Central memory CD4-positive, alpha-beta T cell (primary cell): ENCODE measurements around the gene TMEM108.
"Not testable (repeated sequence)": the region's sequence is repeated elsewhere in the genome, so short reads cannot be mapped to it uniquely, and the experiment has no call there.

ENCODE experiments used
- DNase-seq: peaks from one replicate; pipeline ENCODE4 v3.0.0; 2022
- total RNA-seq, 3 experiments: gene quantifications; one replicate each; lab custom pipeline; 2026; lab: John Stamatoyannopoulos, UW

The TMEM108 gene
- total RNA-seq: 0 to 0.04 (median 0) reads per million in 3 experiments

DNA sequence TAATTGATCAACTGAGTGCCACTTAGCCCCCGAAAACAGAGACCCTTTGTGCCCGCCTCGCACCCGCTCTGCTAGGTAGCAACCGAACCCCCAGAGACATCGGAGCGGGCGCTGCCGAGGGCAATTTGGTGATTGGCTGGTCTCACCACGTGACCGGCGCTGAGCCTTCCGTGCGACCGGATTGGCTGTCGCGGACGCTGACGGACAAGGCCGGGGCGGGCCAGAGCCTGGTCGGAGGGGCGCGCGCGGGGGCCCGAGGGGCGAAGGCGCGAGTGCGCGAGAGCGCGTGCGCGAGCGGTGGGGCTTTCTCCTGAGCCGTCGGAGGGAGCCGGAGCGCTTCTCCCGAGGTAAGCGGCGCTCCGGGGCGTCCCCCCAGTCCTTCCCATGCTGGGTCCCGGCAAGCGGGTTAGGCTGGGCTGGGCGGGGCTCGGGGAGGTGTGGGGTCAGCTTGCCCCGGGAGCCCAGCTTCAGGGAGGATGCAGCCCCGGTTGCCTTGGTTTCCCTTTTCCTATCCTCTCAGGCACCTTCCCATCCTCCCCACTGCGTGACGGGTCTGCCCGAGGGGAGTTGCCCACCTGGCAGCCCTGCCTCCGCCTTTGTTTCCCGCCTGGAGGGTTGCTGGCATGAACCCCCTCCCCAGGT, at the start of gene TMEM108:
TMEM108 (plus strand) TSS at position 303 of the 642 bp plus-strand sequence.
- DNase-seq: no peak

DNA sequence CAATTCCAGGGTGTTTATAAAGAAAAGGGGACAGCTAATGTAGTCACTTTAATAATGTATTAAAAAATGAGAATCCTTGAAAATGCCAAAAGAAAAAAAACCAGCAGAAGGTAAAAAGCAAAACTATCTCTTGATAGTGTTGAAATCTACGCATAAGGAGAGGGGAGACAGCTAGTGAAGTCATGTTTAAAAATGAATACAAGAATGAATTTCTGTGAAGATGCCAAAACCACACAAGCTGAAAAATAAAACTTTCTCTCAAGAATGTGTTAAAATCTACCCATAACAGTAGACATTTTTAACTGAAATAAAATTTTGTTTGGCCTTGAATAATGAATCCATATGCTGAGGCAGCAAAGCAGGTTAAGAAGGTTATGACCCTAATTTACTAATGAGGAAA, 42.2 kb upstream of the TMEM108 start:
- DNase-seq: no peak

GRCh38 chr3:132997404-132998185, 40.6 kb upstream of the TMEM108 start:
- no peak for DNase-seq

DNA sequence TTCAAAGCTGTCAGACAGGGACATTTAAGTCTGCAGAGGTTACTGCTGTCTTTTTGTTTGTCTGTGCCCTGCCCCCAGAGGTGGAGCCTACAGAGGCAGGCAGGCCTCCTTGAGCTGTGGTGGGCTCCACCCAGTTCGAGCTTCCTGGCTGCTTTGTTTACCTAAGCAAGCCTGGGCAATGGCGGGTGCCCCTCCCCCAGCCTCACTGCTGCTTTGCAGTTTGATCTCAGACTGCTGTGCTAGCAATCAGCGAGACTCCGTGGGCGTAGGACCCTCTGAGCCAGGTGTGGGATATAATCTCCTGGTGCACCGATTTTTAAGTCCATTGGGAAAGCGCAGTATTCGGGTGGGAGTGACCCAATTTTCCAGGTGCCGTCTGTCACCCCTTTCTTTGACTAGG, 33.2 kb upstream of the TMEM108 start:
- not testable (repeated sequence) for DNase-seq

GRCh38 chr3:133007601-133008000, 30.6 kb upstream of the TMEM108 start:
- no peak for DNase-seq

DNA sequence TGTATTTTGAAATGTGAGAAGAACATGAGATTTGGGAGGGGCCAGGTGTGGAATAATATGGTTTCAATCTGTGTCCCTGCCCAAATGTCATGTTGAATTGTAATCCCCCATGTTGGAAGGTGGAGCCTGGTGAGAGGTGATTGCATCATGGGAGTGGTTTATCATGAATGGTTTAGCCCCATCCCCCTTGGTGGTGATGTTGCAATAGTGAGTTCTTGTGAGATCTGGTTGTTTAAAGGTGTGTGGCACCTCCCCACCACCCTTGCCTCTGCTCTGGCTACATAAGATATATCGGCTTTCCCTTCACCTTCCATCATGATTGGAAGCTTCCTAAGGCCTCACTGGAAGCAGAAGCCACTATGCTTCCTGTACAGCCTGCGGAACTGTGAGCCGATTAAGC, 23.9 kb upstream of the TMEM108 start:
- DNase-seq: no peak

- not testable (repeated sequence) for DNase-seq
Measured at GRCh38 chr3:133015573-133015972, 22.6 kb upstream of the TMEM108 start.

DNA sequence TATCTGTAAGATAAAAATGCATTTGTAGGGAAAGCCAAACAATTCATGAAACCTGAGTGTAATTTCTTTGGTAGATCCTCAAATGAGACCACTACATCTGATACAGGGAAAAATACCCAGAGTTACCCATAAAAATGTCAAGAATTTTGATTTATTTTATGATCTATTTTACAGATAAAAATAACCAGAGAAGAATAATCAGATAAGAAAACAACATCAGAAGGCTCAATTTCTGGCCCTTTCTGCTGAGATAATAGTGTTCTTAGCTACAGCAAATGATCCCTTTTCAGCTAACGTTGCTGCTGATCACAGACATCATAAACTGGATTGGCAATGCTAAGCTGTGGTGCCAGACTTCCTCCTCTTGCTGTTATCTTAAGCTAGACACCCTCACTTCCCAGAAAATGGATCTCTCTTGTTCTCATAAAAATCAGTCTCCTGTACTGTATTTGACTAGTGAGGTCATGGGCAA, 21.3 kb upstream of the TMEM108 start:
- DNase-seq: no peak

DNA sequence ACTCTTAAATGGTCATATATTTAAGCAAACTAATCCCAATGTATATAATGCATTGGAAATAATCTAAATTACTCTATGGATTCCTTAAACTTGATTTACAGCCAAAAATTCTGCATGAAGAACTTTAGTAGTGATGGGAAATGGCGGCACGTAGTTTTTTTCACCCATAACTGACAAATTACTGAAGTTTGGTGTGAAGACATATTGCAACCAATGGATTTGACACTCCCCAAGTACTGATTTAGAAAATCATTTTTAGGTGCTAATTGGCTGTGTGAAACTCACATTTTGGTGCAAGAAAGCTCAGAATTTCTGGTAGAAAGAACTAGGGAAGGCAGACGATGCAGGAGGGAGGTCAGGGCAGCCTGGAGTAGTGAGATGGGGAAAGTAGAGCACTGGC, 19.3 kb upstream of the TMEM108 start:
- DNase-seq: no peak

- DNase-seq: no peak
Measured at GRCh38 chr3:133021206-133021605, 17.0 kb upstream of the TMEM108 start.

GRCh38 chr3:133023362-133023761, 14.8 kb upstream of the TMEM108 start:
- no peak for DNase-seq

- DNase-seq: no peak
Measured at GRCh38 chr3:133025546-133025945, 12.6 kb upstream of the TMEM108 start.

DNA sequence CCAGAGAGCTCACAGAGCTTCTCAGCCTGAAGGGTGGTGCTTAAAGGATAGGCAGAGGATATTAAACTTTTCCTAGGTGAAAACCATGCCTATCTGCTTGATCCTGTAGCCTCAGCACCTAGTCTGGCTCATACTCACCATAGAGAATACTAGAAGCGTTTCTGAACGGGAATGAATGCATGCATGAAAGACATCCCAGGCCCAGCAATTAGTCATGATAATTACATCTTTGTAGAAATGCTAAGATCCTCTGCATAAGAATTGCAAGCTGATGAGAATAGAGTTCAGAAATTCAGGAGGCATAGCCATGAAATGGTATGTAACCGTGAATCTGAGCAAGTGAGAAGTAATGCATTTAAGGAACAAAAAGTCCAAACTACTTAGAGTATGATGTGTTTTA, 5.9 kb upstream of the TMEM108 start:
- no peak for DNase-seq

GRCh38 chr3:133037436-133037835, 755 bp upstream of the TMEM108 start:
- DNase-seq: no peak

- no peak for DNase-seq
Measured at GRCh38 chr3:133038731-133039375, 662 bp downstream of the TMEM108 start.

DNA sequence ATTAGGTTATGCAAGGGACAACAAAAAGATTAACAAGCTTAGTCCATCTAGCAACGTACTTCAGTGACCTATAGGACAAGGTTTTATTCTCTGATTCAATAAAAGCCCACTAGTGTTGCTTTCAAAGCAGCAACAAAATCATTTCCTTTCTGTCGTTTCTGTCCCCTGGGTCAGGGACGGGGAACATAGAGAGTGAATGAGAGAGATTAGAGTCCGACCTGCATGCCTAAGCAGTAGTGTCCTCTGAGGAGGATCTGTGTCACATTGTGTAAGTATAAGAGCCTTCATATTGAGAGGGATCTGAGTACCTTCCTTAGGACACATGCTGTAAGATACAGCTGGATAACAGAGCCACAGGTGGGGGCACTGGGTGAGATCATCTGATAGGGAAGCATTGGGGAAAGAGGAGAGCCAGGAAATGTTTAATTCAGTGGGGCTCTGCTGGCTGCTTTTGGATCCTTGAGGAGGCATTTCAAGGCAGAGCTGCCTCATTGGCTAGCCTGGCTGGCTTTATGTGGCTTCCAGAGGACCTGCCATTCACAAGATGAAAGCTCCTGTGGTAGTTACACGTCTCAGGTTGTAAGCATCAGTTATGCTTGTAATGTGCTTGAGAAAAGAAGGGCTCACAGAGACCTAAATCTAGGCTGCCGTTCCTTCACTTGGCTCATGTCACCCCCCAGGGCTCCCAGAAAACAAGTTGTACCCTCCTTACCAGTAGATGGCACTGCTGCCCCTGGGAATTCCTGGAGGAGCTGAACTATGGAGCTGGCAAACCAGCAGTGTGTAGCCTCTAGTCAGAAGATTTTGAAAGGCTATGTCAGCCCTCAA, 2.7 kb downstream of the TMEM108 start:
- DNase-seq: no peak

DNA sequence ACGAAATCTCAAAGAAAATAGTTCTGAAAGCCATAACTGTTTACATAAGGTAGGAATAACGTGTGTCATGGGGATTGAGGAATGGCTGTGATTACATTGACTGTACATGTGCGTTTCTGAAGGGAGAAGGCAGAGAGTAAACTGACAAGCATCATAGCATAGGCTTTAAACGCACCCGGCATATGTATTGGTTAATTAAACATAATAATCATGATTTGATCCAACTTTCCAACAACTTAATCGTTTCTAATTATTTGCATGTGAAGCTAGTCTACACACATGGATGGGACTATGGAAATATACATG, 3.3 kb downstream of the TMEM108 start:
- no peak for DNase-seq

- DNase-seq: no peak
Measured at GRCh38 chr3:133042778-133043177, 4.6 kb downstream of the TMEM108 start.

DNA sequence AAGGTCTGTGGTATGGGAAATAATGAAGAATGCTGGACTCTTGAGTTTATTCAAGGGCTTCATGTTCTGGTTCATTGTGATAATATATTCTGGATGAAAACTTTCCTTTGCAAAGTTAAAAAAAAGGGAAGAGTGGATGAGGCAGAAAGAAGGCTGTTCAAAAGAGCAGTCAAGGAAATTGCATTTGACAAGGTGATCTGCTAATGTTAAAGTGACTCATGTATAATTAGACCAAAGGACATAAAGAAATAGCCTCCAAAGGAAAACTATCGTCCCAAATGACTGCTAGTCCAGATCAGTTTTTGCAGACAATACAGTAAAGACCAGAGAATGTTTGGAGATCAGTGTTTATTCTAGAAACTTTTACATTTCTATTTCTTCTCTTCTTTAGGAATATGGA, 9.8 kb downstream of the TMEM108 start:
- no peak for DNase-seq

DNA sequence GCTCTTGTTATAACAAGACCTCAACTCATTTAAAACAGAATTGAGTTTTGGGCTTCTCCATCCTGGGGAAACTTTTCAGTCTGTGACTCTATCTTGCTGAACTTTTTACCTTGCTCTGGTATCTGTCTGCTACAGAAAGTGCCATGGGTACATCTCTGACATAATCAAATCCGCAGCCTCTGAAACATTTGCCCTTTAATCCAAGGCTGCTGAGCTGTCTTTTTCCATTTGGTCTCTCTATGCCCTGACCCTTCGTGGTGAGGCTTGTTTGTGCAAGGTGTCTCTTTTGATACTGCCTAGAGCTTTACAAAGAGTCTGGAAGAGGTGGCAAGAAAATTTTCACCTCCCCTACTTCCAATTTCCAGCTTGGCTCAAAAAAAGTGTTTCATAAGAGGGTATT, 11.3 kb downstream of the TMEM108 start:
- no peak for DNase-seq

GRCh38 chr3:133050891-133051290, 12.7 kb downstream of the TMEM108 start:
- DNase-seq: no peak

- DNase-seq: no peak
Measured at GRCh38 chr3:133053532-133053931, 15.3 kb downstream of the TMEM108 start.

DNA sequence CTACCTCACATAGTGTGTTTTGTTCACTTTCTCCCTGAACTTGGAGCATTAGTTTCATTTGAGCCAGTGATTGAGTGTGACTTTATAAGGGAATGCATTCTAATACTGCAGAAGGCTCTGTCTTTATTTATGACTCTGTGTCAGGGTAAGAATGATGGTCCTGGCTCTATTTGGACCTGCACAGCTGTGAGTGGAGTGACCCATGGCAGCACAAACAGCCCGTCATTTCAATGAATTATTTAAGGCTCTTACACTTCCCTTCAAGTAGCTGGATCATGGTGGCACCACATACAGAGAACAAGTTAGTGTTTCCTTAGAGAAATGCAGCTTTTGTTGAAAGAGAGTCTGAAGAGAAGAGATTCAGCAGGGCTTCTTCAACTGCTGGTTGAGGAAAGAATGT, 16.4 kb downstream of the TMEM108 start:
- DNase-seq: no peak
